ENCODE measurements around the gene PEX5. TPM values are rescaled to one million over a fixed set of nuclear protein-coding genes. Genes with fewer than 3 reads are reported as not detected.

The PEX5 gene
- total RNA-seq, 1 donor from 2014 or later: 26.8 TPM

DNA sequence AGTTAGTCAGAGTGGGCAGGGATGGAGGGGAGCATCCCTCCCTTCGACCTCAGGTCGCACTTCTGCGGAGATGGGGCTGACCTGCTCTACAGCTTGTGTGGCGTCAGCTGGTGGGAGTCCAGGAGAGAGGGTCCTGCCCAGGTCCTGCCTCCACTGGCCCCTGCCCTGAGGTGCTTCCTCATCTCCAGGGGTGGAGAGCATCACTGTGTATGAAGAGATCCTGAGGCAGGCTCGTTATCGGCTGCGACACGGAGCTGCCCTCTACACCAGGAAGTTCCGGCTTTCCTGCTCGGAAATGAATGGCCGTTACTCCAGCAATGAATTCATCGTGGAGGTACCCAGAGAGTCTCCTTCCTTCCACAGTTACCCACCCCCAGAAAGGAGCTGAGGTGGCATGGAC is 39.1 kb upstream of the PEX5 start:
- no peaks in the 10 kb centered on the region for H3K27me3 Mint-ChIP-seq
- no peak overlapping the region for H3K27ac Mint-ChIP-seq
- DNase-seq (no peak), ATAC-seq (ENCODE audit: low read depth) (no peak)
- TF ChIP-seq, protein P1, sequence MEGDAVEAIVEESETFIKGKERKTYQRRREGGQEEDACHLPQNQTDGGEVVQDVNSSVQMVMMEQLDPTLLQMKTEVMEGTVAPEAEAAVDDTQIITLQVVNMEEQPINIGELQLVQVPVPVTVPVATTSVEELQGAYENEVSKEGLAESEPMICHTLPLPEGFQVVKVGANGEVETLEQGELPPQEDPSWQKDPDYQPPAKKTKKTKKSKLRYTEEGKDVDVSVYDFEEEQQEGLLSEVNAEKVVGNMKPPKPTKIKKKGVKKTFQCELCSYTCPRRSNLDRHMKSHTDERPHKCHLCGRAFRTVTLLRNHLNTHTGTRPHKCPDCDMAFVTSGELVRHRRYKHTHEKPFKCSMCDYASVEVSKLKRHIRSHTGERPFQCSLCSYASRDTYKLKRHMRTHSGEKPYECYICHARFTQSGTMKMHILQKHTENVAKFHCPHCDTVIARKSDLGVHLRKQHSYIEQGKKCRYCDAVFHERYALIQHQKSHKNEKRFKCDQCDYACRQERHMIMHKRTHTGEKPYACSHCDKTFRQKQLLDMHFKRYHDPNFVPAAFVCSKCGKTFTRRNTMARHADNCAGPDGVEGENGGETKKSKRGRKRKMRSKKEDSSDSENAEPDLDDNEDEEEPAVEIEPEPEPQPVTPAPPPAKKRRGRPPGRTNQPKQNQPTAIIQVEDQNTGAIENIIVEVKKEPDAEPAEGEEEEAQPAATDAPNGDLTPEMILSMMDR (IDR thresholded peaks at IDR 0.05): no peak
- ChIA-PET POLR2A (no interaction called here), CTCF (no interaction called here)
- no peak overlapping the region for H3K4me3 Mint-ChIP-seq
- intact Hi-C loops (cut with micrococcal nuclease): no loop called here
- peaks cover 32% of the 10 kb centered on the region for H3K36me3 Mint-ChIP-seq (ENCODE audit: low read depth)
- no peaks in the 10 kb centered on the region for H3K4me1 Mint-ChIP-seq
- no peaks in the 10 kb centered on the region for H3K9me3 Mint-ChIP-seq

DNA sequence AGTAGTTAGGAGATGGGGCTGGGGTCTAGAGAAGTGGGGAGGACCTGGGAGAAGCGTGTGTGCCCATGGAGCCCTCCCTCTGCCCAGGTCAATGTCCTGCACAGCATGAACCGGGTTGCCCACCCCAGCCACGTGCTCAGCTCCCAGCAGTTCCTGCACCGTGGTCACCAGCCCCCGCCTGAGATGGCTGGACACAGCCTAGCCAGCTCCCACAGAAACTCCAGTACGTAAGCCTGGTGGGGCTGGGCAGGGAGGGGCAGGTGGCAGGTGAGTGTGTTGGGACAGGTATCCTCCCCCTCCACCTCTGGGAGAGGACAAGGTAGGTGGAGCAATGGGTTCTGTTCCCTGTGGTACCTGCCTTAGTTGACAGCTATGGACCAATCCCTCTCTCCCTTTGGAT is 38.6 kb upstream of the PEX5 start:
- ChIA-PET CTCF (no interaction called here), POLR2A (no interaction called here)
- H3K27ac Mint-ChIP-seq: no peak overlapping the region
- no peaks in the 10 kb centered on the region for H3K27me3 Mint-ChIP-seq
- no peak for ATAC-seq (ENCODE audit: low read depth)
- DNase-seq: no peak
- no peaks in the 10 kb centered on the region for H3K9me3 Mint-ChIP-seq
- peaks cover 32% of the 10 kb centered on the region for H3K36me3 Mint-ChIP-seq (ENCODE audit: low read depth)
- no peaks in the 10 kb centered on the region for H3K4me1 Mint-ChIP-seq
- no peak overlapping the region for H3K4me3 Mint-ChIP-seq
- intact Hi-C loops (cut with micrococcal nuclease): no loop called here
- TF ChIP-seq, protein P1 (IDR thresholded peaks at IDR 0.05): no peak

DNA sequence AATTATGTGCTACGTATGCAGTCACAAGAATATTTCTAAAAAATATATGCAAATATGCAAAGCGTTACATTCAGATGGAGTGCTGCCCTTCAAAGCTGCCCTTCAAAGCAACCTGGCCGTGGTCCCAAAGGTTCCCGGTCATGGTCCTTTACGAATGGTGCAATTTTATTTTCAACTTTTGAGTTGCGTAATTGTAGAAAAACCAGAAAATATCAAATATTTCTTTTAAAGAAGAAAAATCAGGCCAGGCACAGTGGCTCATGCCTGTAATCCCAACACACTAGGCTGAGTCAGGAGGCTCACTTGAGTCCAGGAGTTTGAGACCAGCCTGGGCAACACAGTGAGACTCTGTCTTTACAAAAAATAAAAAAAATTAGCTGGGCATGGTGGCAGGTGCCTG is 38.0 kb upstream of the PEX5 start:
- Mint-ChIP-seq H3K4me3 (no peak overlapping the region), H3K36me3 (ENCODE audit: low read depth) (peaks cover 30% of the 10 kb centered on the region), H3K27ac (no peak overlapping the region), H3K27me3 (no peaks in the 10 kb centered on the region), H3K4me1 (no peaks in the 10 kb centered on the region), H3K9me3 (no peaks in the 10 kb centered on the region)
- CTCF ChIA-PET: no interaction called here
- DNase-seq: no peak
- POLR2A ChIA-PET: no interaction called here
- intact Hi-C loops (cut with micrococcal nuclease): no loop called here
- TF ChIP-seq, protein P1 (IDR thresholded peaks at IDR 0.05): no peak
- no peak for ATAC-seq (ENCODE audit: low read depth)

DNA sequence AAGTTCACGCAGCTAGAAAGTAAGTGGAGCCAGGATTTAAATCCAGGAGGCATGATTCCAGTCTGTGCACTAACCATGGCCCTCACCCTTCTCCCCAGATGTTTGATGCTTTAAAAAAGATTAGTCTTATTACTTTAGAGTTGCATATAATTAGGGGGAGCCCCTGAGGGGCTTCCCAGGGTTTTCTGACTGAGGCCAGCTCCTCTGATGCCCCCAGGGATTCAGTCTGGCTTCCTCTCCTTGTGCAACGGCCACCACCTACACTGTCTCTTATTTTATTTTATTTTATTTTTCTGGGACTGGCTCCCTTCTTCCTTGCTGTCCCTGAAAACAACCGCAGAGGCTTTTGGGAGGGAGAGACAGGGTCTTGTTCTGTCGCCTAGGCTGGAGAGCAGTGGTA is 36.7 kb upstream of the PEX5 start:
- intact Hi-C loops (cut with micrococcal nuclease): no loop called here
- CTCF ChIA-PET: no interaction called here
- peak; percentile 49 for ATAC-seq (ENCODE audit: low read depth)

DNA sequence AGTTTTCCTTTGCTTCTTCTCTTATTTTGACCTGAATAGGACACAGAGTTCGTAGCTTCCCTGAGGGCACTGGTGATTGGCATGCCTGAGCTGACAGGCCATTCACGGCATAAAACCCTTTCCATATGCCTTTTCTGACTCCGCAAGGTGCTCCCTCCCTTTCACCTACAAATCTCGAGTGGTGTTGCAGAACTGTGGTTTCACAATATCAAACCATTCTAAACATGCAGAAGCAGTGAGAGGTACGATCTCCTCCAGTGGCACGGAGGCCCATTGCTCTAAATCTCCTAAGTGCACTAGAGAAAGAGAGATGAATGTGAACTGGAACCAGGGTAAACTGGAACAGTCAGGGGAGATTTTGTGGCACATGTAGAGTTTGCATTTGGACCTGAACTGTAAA is 35.4 kb upstream of the PEX5 start:
- DNase-seq: no peak
- ChIA-PET POLR2A (no interaction called here), CTCF (no interaction called here)
- Mint-ChIP-seq H3K4me1 (no peaks in the 10 kb centered on the region), H3K4me3 (no peak overlapping the region), H3K36me3 (ENCODE audit: low read depth) (peaks cover 24% of the 10 kb centered on the region), H3K27me3 (no peaks in the 10 kb centered on the region), H3K27ac (no peak overlapping the region), H3K9me3 (no peaks in the 10 kb centered on the region)
- intact Hi-C loops (cut with micrococcal nuclease): no loop called here
- no peak for ATAC-seq (ENCODE audit: low read depth)
- TF ChIP-seq, protein P1 (IDR thresholded peaks at IDR 0.05): no peak

More for the DNA sequence above, 36.7 kb upstream of the PEX5 start:
- Mint-ChIP-seq H3K27ac (no peak overlapping the region), H3K36me3 (ENCODE audit: low read depth) (peaks cover 29% of the 10 kb centered on the region), H3K4me1 (no peaks in the 10 kb centered on the region), H3K4me3 (no peak overlapping the region), H3K9me3 (no peaks in the 10 kb centered on the region), H3K27me3 (no peaks in the 10 kb centered on the region)
- POLR2A ChIA-PET: no interaction called here
- no peak for DNase-seq
- TF ChIP-seq, protein P1 (IDR thresholded peaks at IDR 0.05): no peak
